H9 (cell line): ENCODE measurements around the gene PPP5C. TPM values are rescaled to one million over a fixed set of nuclear protein-coding genes. Genes with fewer than 3 reads are reported as not detected.
A peak's percentile ranks its signal among the peaks of the same experiment; 100 is the strongest.

ENCODE experiments used
- DNase-seq: peaks from one replicate; pipeline ENCODE4 v3.0.0-alpha.2; 2017
- H2AFZ ChIP-seq: one replicate; pipeline ENCODE4 v1.6.1; 2013; ENCODE audit warnings: mild to moderate bottlenecking, low read length, control low read depth, moderate library complexity
- H2AK5ac ChIP-seq: 2 replicates; pipeline ENCODE4 v1.6.1; 2013; ENCODE audit warnings: low read length, control low read depth, mixed read lengths; ENCODE audit not compliant: insufficient read length
- H2BK120ac ChIP-seq: one replicate; pipeline ENCODE4 v1.6.1; 2013; ENCODE audit warnings: low read depth, mild to moderate bottlenecking, low read length, control low read depth, inconsistent platforms; ENCODE audit not compliant: poor library complexity, severe bottlenecking
- H2BK12ac ChIP-seq: 2 replicates; pipeline ENCODE4 v1.6.1; 2013; ENCODE audit warnings: low read length, control low read depth, mixed read lengths, low read depth; ENCODE audit not compliant: insufficient read length
- H2BK15ac ChIP-seq: 2 replicates; pipeline ENCODE4 v1.6.1; 2013; ENCODE audit warnings: low read depth, low read length, control low read depth
- H2BK20ac ChIP-seq: one replicate; pipeline ENCODE4 v1.6.1; 2013; ENCODE audit warnings: low read depth, mild to moderate bottlenecking, low read length, control low read depth, inconsistent platforms; ENCODE audit not compliant: poor library complexity, severe bottlenecking
- H2BK5ac ChIP-seq: 2 replicates; pipeline ENCODE4 v1.6.1; 2013; ENCODE audit warnings: low read length, control low read depth, mixed read lengths; ENCODE audit not compliant: insufficient read length
- H3K14ac ChIP-seq: 2 replicates; pipeline ENCODE4 v1.6.1; 2013; ENCODE audit warnings: low read length, control low read depth; ENCODE audit not compliant: insufficient read depth
- H3K18ac ChIP-seq: 2 replicates; pipeline ENCODE4 v1.6.1; 2013; ENCODE audit warnings: low read depth, mild to moderate bottlenecking, mixed read lengths, low read length, control low read depth; ENCODE audit not compliant: insufficient read length
- H3K23ac ChIP-seq: 2 replicates; pipeline ENCODE4 v1.6.1; 2013; ENCODE audit warnings: low read length, control low read depth, mixed read lengths, low read depth; ENCODE audit not compliant: insufficient read length
- H3K23me2 ChIP-seq: 2 replicates; pipeline ENCODE4 v1.6.1; 2013; ENCODE audit warnings: low read depth, mild to moderate bottlenecking, mixed read lengths, low read length, control low read depth; ENCODE audit not compliant: insufficient read length, poor library complexity, severe bottlenecking
- H3K27ac ChIP-seq: 2 replicates; pipeline ENCODE4 v1.5.1; 2013; ENCODE audit warnings: low read length, control low read depth, mixed read lengths, low read depth; ENCODE audit not compliant: insufficient read length
- H3K27me3 ChIP-seq: 2 replicates; pipeline ENCODE4 v1.6.1; 2013; ENCODE audit warnings: low read length, control low read depth, inconsistent platforms; ENCODE audit not compliant: insufficient read depth
- H3K4ac ChIP-seq: 2 replicates; pipeline ENCODE4 v1.6.1; 2013; ENCODE audit warnings: low read depth, mild to moderate bottlenecking, control low read depth, inconsistent platforms, low read length, moderate library complexity
- H3K4me1 ChIP-seq: 2 replicates; pipeline ENCODE4 v1.6.1; 2013; ENCODE audit warnings: low read length, control low read depth, inconsistent platforms; ENCODE audit not compliant: insufficient read depth
- H3K4me2 ChIP-seq: 2 replicates; pipeline ENCODE4 v1.6.1; 2013; ENCODE audit warnings: low read length, control low read depth, mixed read lengths; ENCODE audit not compliant: insufficient read length, insufficient read depth
- H3K56ac ChIP-seq: 2 replicates; pipeline ENCODE4 v1.6.1; 2013; ENCODE audit warnings: low read depth, mild to moderate bottlenecking, mixed read lengths, low read length, control low read depth; ENCODE audit not compliant: insufficient read length
- H3K79me1 ChIP-seq: 2 replicates; pipeline ENCODE4 v1.6.1; 2013; ENCODE audit warnings: low read depth, mild to moderate bottlenecking, moderate library complexity, low read length, control low read depth, inconsistent platforms; ENCODE audit not compliant: insufficient read depth, poor library complexity, severe bottlenecking
- H3K79me2 ChIP-seq: 2 replicates; pipeline ENCODE4 v1.6.1; 2013; ENCODE audit warnings: low read length, control low read depth, inconsistent platforms; ENCODE audit not compliant: insufficient read depth
- H3K9ac ChIP-seq: 2 replicates; pipeline ENCODE4 v1.6.1; 2013; ENCODE audit warnings: low read length, control low read depth, mixed read lengths; ENCODE audit not compliant: insufficient read length; ENCODE audit errors: extremely low read depth
- H3K9me3 ChIP-seq: one replicate; pipeline ENCODE4 v1.6.1; 2013; ENCODE audit warnings: low read depth, low read length, inconsistent platforms; ENCODE audit not compliant: control insufficient read depth
- H3T11ph ChIP-seq: one replicate; pipeline ENCODE4 v1.6.1; 2013; ENCODE audit warnings: mild to moderate bottlenecking, low read length, control low read depth, inconsistent platforms
- H4K20me1 ChIP-seq: one replicate; pipeline ENCODE4 v1.6.1; 2013; ENCODE audit not compliant: control insufficient read depth, insufficient read length, insufficient read depth
- H4K5ac ChIP-seq: 2 replicates; pipeline ENCODE4 v1.6.1; 2013; ENCODE audit warnings: low read depth, mild to moderate bottlenecking, mixed read lengths, low read length, control low read depth; ENCODE audit not compliant: insufficient read length
- H4K8ac ChIP-seq: replicated peaks from 2 replicates; pipeline ENCODE4 v1.6.1; 2013; ENCODE audit warnings: low read length, control low read depth, mixed read lengths, low read depth; ENCODE audit not compliant: insufficient read length
- H4K91ac ChIP-seq: 2 replicates; pipeline ENCODE4 v1.6.1; 2013; ENCODE audit warnings: low read depth, mild to moderate bottlenecking, moderate library complexity, mixed read lengths, low read length, control low read depth; ENCODE audit not compliant: insufficient read length
- H3K27ac Mint-ChIP-seq, 3 experiments: 2 replicates in 2 of 3; 3 replicates in 1 of 3; pipeline ENCODE4 v1.8.0; 2020 to 2021; ENCODE audit warnings: mixed read lengths in 3 of 3, mild to moderate bottlenecking in 1 of 3, moderate library complexity in 1 of 3
- H3K27me3 Mint-ChIP-seq: 2 replicates; pipeline ENCODE4 v1.8.0; 2021; ENCODE audit warnings: low read depth, mild to moderate bottlenecking, moderate library complexity, mixed read lengths
- H3K36me3 Mint-ChIP-seq, 3 experiments: 2 replicates in 2 of 3; 3 replicates in 1 of 3; pipeline ENCODE4 v1.8.0; 2020 to 2021; ENCODE audit warnings: low read depth in 3 of 3, mixed read lengths in 3 of 3; ENCODE audit not compliant: insufficient read depth in 1 of 3
- H3K4me1 Mint-ChIP-seq, 2 experiments: 2 replicates each; pipeline ENCODE4 v1.8.0; 2020; ENCODE audit warnings: mixed read lengths in 2 of 2
- H3K4me3 Mint-ChIP-seq, 2 experiments: 2 replicates in 1 of 2; 3 replicates in 1 of 2; pipeline ENCODE4 v1.8.0; 2020 to 2021; ENCODE audit warnings: mild to moderate bottlenecking in 2 of 2, mixed read lengths in 2 of 2, moderate library complexity in 1 of 2
- H3K9me3 Mint-ChIP-seq, 2 experiments: 2 replicates in 1 of 2; 3 replicates in 1 of 2; pipeline ENCODE4 v1.8.0; 2020; ENCODE audit warnings: mild to moderate bottlenecking in 2 of 2, mixed read lengths in 2 of 2, moderate library complexity in 1 of 2
- WGBS: extraction: QIAGEN DNeasy Blood & Tissue Kit; methylation state at CpG from one replicate; pipeline ENCODE4 v1.1.7; 2013; ENCODE audit warnings: missing lambda C conversion rate, low lambda C conversion rate, mixed read lengths; ENCODE audit not compliant: insufficient read length; ENCODE audit errors: extremely low coverage; 5-methylcytosine and 5-hydroxymethylcytosine counted together
- total RNA-seq: library from RNA; stranded (reverse); gene quantifications from 2 replicates; pipeline ENCODE4 v1.2.1, GENCODE V29; 2021
- TF ChIP-seq, protein P1 (sequence below): fragments of 200-600 bp; sonication (generic); conservative IDR thresholded peaks from 3 replicates; pipeline ENCODE4 v1.8.0; 2021; ENCODE audit warnings: antibody characterized with exemption, mild to moderate bottlenecking

The PPP5C gene
- total RNA-seq, 1 experiment from 2014 or later: 108 TPM

DNA sequence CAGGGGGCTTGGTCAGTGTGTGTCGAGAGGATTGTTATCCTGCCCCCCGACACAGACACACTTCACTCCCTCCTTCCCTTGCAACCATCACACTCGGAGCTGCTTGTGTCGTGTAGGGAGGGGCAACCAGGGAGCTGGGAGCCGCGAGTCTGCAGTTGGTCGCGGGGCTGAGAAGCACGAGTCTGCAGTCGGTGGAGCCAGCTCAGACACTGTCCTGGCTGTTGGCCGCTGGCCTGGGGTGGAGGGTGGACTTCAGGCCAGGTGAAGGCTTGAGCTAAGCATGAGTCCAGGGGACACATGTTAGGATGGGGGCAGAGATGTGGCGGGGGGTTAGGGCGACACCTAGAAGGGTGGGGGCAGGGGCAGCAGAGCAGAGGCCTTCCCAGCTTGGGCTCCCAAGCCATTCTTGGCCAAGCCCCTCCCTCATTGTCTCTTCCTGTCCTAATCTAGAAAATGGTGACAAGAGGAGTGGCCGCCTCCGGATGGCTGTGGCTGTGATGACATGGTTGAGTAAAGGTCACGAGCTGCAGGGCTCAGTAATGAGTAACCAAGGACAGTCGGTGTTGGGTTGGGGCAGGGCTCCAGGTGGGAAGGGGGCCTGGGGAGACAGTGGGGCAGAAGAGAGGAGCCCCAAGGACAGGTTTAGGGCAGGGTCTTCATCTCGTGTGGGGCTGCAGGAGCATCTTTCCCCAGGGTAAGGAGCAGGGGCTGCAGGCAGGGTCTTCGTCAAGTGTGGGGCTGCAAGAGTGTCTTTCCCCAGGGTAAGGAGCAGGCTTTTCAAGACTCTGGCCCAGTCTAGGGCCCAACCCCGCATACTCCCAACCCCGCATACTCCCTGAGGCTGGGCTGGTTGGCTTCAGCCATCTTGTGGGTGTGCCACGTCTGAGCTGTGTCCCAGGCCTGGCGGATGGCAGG, 8.6 kb downstream of the PPP5C start:
- Histone ChIP-seq H3K79me1 (peaks cover 18% of the 10 kb centered on the region), H4K8ac (no peak overlapping the region), H2BK20ac (no peak overlapping the region), H3K18ac (no peak overlapping the region), H2BK15ac (no peak overlapping the region), H3K4ac (no peak overlapping the region), H3K4me1 (peaks cover 3% of the 10 kb centered on the region; the same call in 1 of the 2 replicates), H2AK5ac (no peak overlapping the region), H2BK120ac (no peak overlapping the region), H3K27ac (no peak overlapping the region), H3K79me2 (peaks cover 8% of the 10 kb centered on the region; the same call in 1 of the 2 replicates), H3K23ac (no peak overlapping the region), H3K9me3 (no peaks in the 10 kb centered on the region), H2AFZ (no peak overlapping the region), H4K91ac (no peak overlapping the region), H4K20me1 (no peaks in the 10 kb centered on the region), H3K9ac (no peak overlapping the region), H3K27me3 (no peaks in the 10 kb centered on the region), H3K4me2 (no peak overlapping the region), H3K56ac (no peak overlapping the region), H4K5ac (no peak overlapping the region), H2BK5ac (no peak overlapping the region), H3K23me2 (peaks cover 4% of the 10 kb centered on the region), H3T11ph (no peak overlapping the region), H3K14ac (no peak overlapping the region), H2BK12ac (no peak overlapping the region)
- no CpG with 5 or more reads among the region's 23 CpGs for WGBS
- DNase-seq: no peak
- peaks cover 10 to 25% of the 10 kb centered on the region in 2 experiments for H3K4me1 Mint-ChIP-seq
- TF ChIP-seq, protein P1, sequence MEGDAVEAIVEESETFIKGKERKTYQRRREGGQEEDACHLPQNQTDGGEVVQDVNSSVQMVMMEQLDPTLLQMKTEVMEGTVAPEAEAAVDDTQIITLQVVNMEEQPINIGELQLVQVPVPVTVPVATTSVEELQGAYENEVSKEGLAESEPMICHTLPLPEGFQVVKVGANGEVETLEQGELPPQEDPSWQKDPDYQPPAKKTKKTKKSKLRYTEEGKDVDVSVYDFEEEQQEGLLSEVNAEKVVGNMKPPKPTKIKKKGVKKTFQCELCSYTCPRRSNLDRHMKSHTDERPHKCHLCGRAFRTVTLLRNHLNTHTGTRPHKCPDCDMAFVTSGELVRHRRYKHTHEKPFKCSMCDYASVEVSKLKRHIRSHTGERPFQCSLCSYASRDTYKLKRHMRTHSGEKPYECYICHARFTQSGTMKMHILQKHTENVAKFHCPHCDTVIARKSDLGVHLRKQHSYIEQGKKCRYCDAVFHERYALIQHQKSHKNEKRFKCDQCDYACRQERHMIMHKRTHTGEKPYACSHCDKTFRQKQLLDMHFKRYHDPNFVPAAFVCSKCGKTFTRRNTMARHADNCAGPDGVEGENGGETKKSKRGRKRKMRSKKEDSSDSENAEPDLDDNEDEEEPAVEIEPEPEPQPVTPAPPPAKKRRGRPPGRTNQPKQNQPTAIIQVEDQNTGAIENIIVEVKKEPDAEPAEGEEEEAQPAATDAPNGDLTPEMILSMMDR: no peak
- no peak overlapping the region for H3K4me3 Mint-ChIP-seq
- H3K36me3 Mint-ChIP-seq: peaks cover 14 to 60% (median 55%) of the 10 kb centered on the region in 3 experiments
- H3K9me3 Mint-ChIP-seq: no peaks in the 10 kb centered on the region; a peak in 1 of 5 replicates
- peak overlapping the region in 2 of 3 experiments; percentile 52 to 81; a peak in 3 of 7 replicates for H3K27ac Mint-ChIP-seq
- no peaks in the 10 kb centered on the region for H3K27me3 Mint-ChIP-seq
